Loucy (cell line): ENCODE results near the gene CPLANE2.

Experiments
- H2AFZ ChIP-seq: fragments of 200-600 bp; sonication (generic); 2 replicates; pipeline ENCODE4 v1.6.0; 2016; ENCODE audit warnings: antibody characterized with exemption, mild to moderate bottlenecking, low read length, moderate library complexity
- H3F3A ChIP-seq: fragments of 200-600 bp; 2 replicates; pipeline ENCODE4 v1.6.0; 2016; ENCODE audit warnings: antibody characterized with exemption, low read depth, mild to moderate bottlenecking
- H3K27me3 ChIP-seq: fragments of 200-600 bp; sonication (generic); 2 replicates; pipeline ENCODE4 v1.6.1; 2014; ENCODE audit warnings: low read length, mild to moderate bottlenecking; ENCODE audit not compliant: insufficient read depth, poor library complexity, severe bottlenecking
- H3K36me3 ChIP-seq: fragments of 200-600 bp; sonication (generic); 2 replicates; pipeline ENCODE4 v1.6.1; 2016; ENCODE audit warnings: low read length; ENCODE audit not compliant: insufficient read depth
- H3K4me1 ChIP-seq: fragments of 200-600 bp; sonication (generic); 2 replicates; pipeline ENCODE4 v1.5.1; 2014; ENCODE audit warnings: low read length, mild to moderate bottlenecking; ENCODE audit not compliant: insufficient read depth, poor library complexity, severe bottlenecking
- H3K4me2 ChIP-seq: fragments of 200-600 bp; sonication (generic); 2 replicates; pipeline ENCODE4 v1.6.0; 2014; ENCODE audit warnings: antibody characterized with exemption, low read length, low read depth, mild to moderate bottlenecking; ENCODE audit not compliant: poor library complexity, severe bottlenecking
- H3K4me3 ChIP-seq: fragments of 200-600 bp; sonication (generic); 2 replicates; pipeline ENCODE4 v1.5.1; 2014; ENCODE audit warnings: low read length, mild to moderate bottlenecking, mixed read lengths; ENCODE audit not compliant: poor library complexity, severe bottlenecking
- H3K79me2 ChIP-seq: fragments of 200-600 bp; sonication (generic); 2 replicates; pipeline ENCODE4 v1.6.1; 2014; ENCODE audit warnings: low read length; ENCODE audit not compliant: insufficient read depth
- H3K9ac ChIP-seq: fragments of 200-600 bp; sonication (generic); 2 replicates; pipeline ENCODE4 v1.6.0; 2014; ENCODE audit warnings: mild to moderate bottlenecking, low read depth, low read length, moderate library complexity; ENCODE audit not compliant: poor library complexity, severe bottlenecking
- H3K9me2 ChIP-seq: fragments of 200-600 bp; sonication (generic); replicated peaks from 2 replicates; pipeline ENCODE4 v1.6.1; 2016; ENCODE audit warnings: low read depth, low read length, mixed read lengths
- H3K9me3 ChIP-seq: fragments of 200-600 bp; sonication (generic); 2 replicates; pipeline ENCODE4 v1.6.1; 2014; ENCODE audit warnings: mild to moderate bottlenecking, antibody characterized with exemption, low read length, low read depth; ENCODE audit not compliant: insufficient read depth
- H4K20me1 ChIP-seq: fragments of 200-600 bp; sonication (generic); 2 replicates; pipeline ENCODE4 v1.6.0; 2014; ENCODE audit warnings: antibody characterized with exemption, low read length, mild to moderate bottlenecking; ENCODE audit not compliant: insufficient read depth, poor library complexity, severe bottlenecking
- CTCF ChIP-seq: fragments of 200-600 bp; sonication (generic); conservative IDR thresholded peaks from 2 replicates; pipeline ENCODE4 v1.5.1; 2014; ENCODE audit warnings: mild to moderate bottlenecking, antibody characterized with exemption, low read length
- EZH2phosphoT487 ChIP-seq: fragments of 200-600 bp; IDR thresholded peaks from 2 replicates; pipeline ENCODE4 v1.6.1; 2018; ENCODE audit warnings: antibody characterized with exemption, mild to moderate bottlenecking, moderate library complexity, borderline replicate concordance

The CPLANE2 gene

GRCh38 chr1:16187748-16188401 lies 49.1 kb downstream of the CPLANE2 start:
- Histone ChIP-seq H3K79me2 (no peaks in the 10 kb centered on the region), H3K27me3 (no peaks in the 10 kb centered on the region), H3K9me3 (no peaks in the 10 kb centered on the region), H2AFZ (no peak overlapping the region), H4K20me1 (no peaks in the 10 kb centered on the region), H3F3A (no peaks in the 10 kb centered on the region), H3K36me3 (no peaks in the 10 kb centered on the region), H3K9me2 (no peaks in the 10 kb centered on the region), H3K9ac (no peak overlapping the region), H3K4me2 (no peak overlapping the region), H3K4me1 (no peaks in the 10 kb centered on the region), H3K4me3 (no peak overlapping the region)
- TF ChIP-seq CTCF (peak; percentile 98), EZH2phosphoT487 (no peak)

GRCh38 chr1:16186655-16187235 lies 50.2 kb downstream of the CPLANE2 start:
- Histone ChIP-seq H4K20me1 (no peaks in the 10 kb centered on the region), H3K9me2 (no peaks in the 10 kb centered on the region), H3K36me3 (no peaks in the 10 kb centered on the region), H3K79me2 (no peaks in the 10 kb centered on the region), H2AFZ (no peak overlapping the region), H3K27me3 (no peaks in the 10 kb centered on the region), H3K9ac (no peak overlapping the region), H3K4me1 (no peaks in the 10 kb centered on the region), H3K4me2 (no peak overlapping the region), H3F3A (no peaks in the 10 kb centered on the region), H3K4me3 (no peak overlapping the region), H3K9me3 (no peaks in the 10 kb centered on the region)
- TF ChIP-seq EZH2phosphoT487 (no peak), CTCF (no peak)

GRCh38 chr1:16184557-16185303 lies 52.3 kb downstream of the CPLANE2 start:
- Histone ChIP-seq H3K4me3 (no peak overlapping the region), H3K36me3 (no peaks in the 10 kb centered on the region), H4K20me1 (no peaks in the 10 kb centered on the region), H3K4me2 (no peak overlapping the region), H3K9me3 (no peaks in the 10 kb centered on the region), H2AFZ (no peak overlapping the region), H3K4me1 (no peaks in the 10 kb centered on the region), H3F3A (no peaks in the 10 kb centered on the region), H3K79me2 (no peaks in the 10 kb centered on the region), H3K27me3 (no peaks in the 10 kb centered on the region), H3K9ac (no peak overlapping the region), H3K9me2 (no peaks in the 10 kb centered on the region)
- TF ChIP-seq CTCF (no peak), EZH2phosphoT487 (no peak)
